Transverse colon (tissue), 4 donors: ENCODE results near the gene COX7A2L.

Experiments
- EP300 ChIP-seq: sonication (generic); formaldehyde crosslinking; IDR thresholded peaks from one replicate; pipeline ENCODE4 v1.6.1; 2017; ENCODE audit warnings: antibody characterized with exemption, low read depth
- POLR2A ChIP-seq: fragments of 450-650 bp; IDR thresholded peaks from one replicate; pipeline ENCODE4 v1.6.1; 2016; ENCODE audit warnings: antibody characterized with exemption, mild to moderate bottlenecking, moderate library complexity
- POLR2AphosphoS5 ChIP-seq, 3 donors: sonication (generic); formaldehyde crosslinking; IDR thresholded peaks; one replicate each; pipeline ENCODE4 v1.6.1; 2016; ENCODE audit warnings: antibody characterized with exemption in 3 of 3
- TF ChIP-seq, protein P1 (sequence below), 5 experiments: fragments of 200-600 bp in 3 of 5; fragments of 450-650 bp in 2 of 5; sonication (generic) in 3 of 5; IDR thresholded peaks; 1 replicate in 2 of 5; 2 replicates in 3 of 5; pipeline ENCODE4 v1.5.1; 2016 to 2017; ENCODE audit warnings: antibody characterized with exemption in 5 of 5, inconsistent platforms in 3 of 5, mild to moderate bottlenecking in 2 of 5, moderate library complexity in 1 of 5

DNA sequence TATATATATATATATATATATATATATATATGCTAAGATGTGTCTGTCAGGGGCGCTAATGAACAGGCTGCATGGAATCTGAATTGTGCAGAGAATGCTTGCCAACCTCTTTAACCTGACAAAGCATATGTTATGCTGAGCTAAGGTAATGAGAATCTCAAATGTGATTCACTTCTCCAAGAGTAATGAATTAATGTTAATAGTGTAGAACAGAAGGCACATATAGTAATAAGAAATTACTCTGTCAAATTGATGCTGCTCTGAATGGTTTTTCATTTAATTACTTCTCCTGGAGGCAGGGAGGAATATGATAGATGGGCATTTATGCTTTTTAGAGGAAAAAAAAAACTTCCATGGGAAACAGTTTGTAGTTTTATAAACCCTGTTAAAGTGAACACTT, 35.4 kb downstream of the COX7A2L start:
- no peak for TF ChIP-seq POLR2A
- TF ChIP-seq POLR2AphosphoS5 (IDR thresholded peaks at IDR 0.05): no peak
- TF ChIP-seq EP300: no peak
- TF ChIP-seq, protein P1, sequence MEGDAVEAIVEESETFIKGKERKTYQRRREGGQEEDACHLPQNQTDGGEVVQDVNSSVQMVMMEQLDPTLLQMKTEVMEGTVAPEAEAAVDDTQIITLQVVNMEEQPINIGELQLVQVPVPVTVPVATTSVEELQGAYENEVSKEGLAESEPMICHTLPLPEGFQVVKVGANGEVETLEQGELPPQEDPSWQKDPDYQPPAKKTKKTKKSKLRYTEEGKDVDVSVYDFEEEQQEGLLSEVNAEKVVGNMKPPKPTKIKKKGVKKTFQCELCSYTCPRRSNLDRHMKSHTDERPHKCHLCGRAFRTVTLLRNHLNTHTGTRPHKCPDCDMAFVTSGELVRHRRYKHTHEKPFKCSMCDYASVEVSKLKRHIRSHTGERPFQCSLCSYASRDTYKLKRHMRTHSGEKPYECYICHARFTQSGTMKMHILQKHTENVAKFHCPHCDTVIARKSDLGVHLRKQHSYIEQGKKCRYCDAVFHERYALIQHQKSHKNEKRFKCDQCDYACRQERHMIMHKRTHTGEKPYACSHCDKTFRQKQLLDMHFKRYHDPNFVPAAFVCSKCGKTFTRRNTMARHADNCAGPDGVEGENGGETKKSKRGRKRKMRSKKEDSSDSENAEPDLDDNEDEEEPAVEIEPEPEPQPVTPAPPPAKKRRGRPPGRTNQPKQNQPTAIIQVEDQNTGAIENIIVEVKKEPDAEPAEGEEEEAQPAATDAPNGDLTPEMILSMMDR (IDR thresholded peaks at IDR 0.05): no peak
